Fibroblast of lung (primary cell): ENCODE data around the gene GALP. TPM values are rescaled to one million over a fixed set of nuclear protein-coding genes. Genes with fewer than 3 reads are reported as not detected.

ENCODE experiments used
- DNase-seq, 2 donors: peaks; one replicate each; pipeline versions ENCODE4 v3.0.0 to v3.0.0-alpha.2; 2010; ENCODE audit warnings: low read depth in 2 of 2
- H2AFZ ChIP-seq: 2 replicates; pipeline ENCODE4 v1.5.1; 2012; ENCODE audit warnings: low read length, control low read depth, inconsistent platforms
- H3K27ac ChIP-seq: 2 replicates; pipeline ENCODE4 v1.5.1; 2011; ENCODE audit warnings: low read length, control low read depth; ENCODE audit not compliant: insufficient read depth
- H3K27me3 ChIP-seq: 2 replicates; pipeline ENCODE4 v1.5.1; 2011; ENCODE audit warnings: mild to moderate bottlenecking, low read length; ENCODE audit not compliant: control insufficient read depth, insufficient read depth
- H3K36me3 ChIP-seq: 2 replicates; pipeline ENCODE4 v1.5.1; 2011; ENCODE audit warnings: low read length; ENCODE audit not compliant: control insufficient read depth, insufficient read depth
- H3K4me1 ChIP-seq: 2 replicates; pipeline ENCODE4 v1.5.1; 2011; ENCODE audit warnings: low read length; ENCODE audit not compliant: control insufficient read depth, insufficient read depth; ENCODE audit errors: extremely low read depth
- H3K4me2 ChIP-seq: 2 replicates; pipeline ENCODE4 v1.5.1; 2011; ENCODE audit warnings: low read length, control low read depth; ENCODE audit not compliant: insufficient read depth; ENCODE audit errors: extremely low read depth
- H3K4me3 ChIP-seq, 4 experiments: fragments of 200-600 bp in 1 of 4; sonication (generic) in 1 of 4; replicated peaks in 1 of 4; 2 replicates each; pipeline ENCODE4 v1.5.1; 2011 to 2016; ENCODE audit warnings: low read length in 4 of 4, low read depth in 3 of 4, mild to moderate bottlenecking in 3 of 4, control low read depth in 2 of 4, inconsistent platforms in 1 of 4, mixed read lengths in 1 of 4; ENCODE audit not compliant: insufficient read depth in 1 of 4; ENCODE audit errors: control extremely low read depth in 1 of 4
- H3K79me2 ChIP-seq: 2 replicates; pipeline ENCODE4 v1.5.1; 2012; ENCODE audit warnings: mild to moderate bottlenecking, low read length, inconsistent platforms; ENCODE audit not compliant: control insufficient read depth, insufficient read depth
- H3K9ac ChIP-seq: 2 replicates; pipeline ENCODE4 v1.5.1; 2011; ENCODE audit warnings: mild to moderate bottlenecking, low read length, control low read depth; ENCODE audit not compliant: insufficient read depth
- H3K9me3 ChIP-seq: 2 replicates; pipeline ENCODE4 v1.5.1; 2012; ENCODE audit warnings: low read depth, low read length; ENCODE audit not compliant: control insufficient read depth, insufficient read depth
- H4K20me1 ChIP-seq: 2 replicates; pipeline ENCODE4 v1.5.1; 2011; ENCODE audit warnings: low read length; ENCODE audit not compliant: control insufficient read depth, insufficient read depth; ENCODE audit errors: extremely low read depth
- CTCF ChIP-seq, 2 donors: IDR thresholded peaks in 1 of 2; conservative IDR thresholded peaks in 1 of 2; 1 replicate in 1 of 2; 2 replicates in 1 of 2; pipeline ENCODE4 v1.5.1; 2011 to 2012; ENCODE audit warnings: low read length in 2 of 2, control low read depth in 1 of 2, inconsistent platforms in 1 of 2, low read depth in 1 of 2, mild to moderate bottlenecking in 1 of 2
- EZH2 ChIP-seq: IDR thresholded peaks from 2 replicates; pipeline ENCODE4 v1.5.1; 2012; ENCODE audit warnings: low read length, control low read depth, mild to moderate bottlenecking; ENCODE audit errors: missing control alignments
- polyA plus RNA-seq, 2 donors: library from polyadenylated mRNA; depleted of rRNA in 1 of 2; stranded (reverse) in 1 of 2; unstranded in 1 of 2; fragments of >200 nt; gene quantifications; 2 replicates each; pipeline ENCODE4 v1.2.1, GENCODE V29; 2011 to 2012; ENCODE audit warnings: missing spikeins in 1 of 2
- total RNA-seq: library from RNA; depleted of rRNA; stranded (reverse); fragments of >200 nt; gene quantifications from 2 replicates; pipeline ENCODE4 v1.2.1, GENCODE V29; 2014

The GALP gene
- total and polyA plus RNA-seq, 2 donors (not counting 1 experiment from before 2014, with no cell fraction given), result not detected

DNA sequence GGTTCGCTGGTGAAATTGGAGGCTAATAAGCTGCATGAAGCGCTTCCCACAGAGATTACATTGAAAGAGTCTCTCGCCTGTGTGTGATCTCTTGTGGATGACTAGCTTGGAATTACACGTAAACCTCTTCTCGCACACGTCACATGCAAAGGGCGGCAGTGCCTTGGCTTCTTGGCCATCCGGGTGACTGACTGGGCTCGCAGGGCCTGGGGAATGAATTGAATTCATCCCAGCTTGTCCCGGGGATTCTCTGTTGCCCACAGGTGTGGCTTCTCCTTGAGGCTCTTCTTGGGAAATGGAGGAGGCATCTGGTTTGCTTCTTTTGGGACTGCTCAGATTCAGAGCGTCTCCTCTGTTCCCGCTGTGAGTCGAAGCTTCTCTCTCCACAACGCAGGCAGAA, 46.0 kb downstream of the GALP start:
- H3K4me2 ChIP-seq, result no peak overlapping the region
- no peak for TF ChIP-seq CTCF (conservative IDR thresholded peaks at IDR 0.05 in 1 of 2, IDR thresholded peaks at IDR 0.05 in 1 of 2; ENCODE audit: low read depth in 1 of 2, low read length in 2 of 2)
- TF ChIP-seq EZH2, result no peak
- H3K36me3 ChIP-seq, result no peaks in the 10 kb centered on the region
- no peak overlapping the region for H2AFZ ChIP-seq
- H4K20me1 ChIP-seq, result no peaks in the 10 kb centered on the region
- H3K4me3 ChIP-seq, result no peak overlapping the region
- DNase-seq, result no peak
- no peak overlapping the region for H3K9ac ChIP-seq
- no peak overlapping the region for H3K27ac ChIP-seq
- H3K79me2 ChIP-seq, result no peaks in the 10 kb centered on the region
- H3K27me3 ChIP-seq, result no peaks in the 10 kb centered on the region
- no peaks in the 10 kb centered on the region for H3K9me3 ChIP-seq
- no peaks in the 10 kb centered on the region for H3K4me1 ChIP-seq

DNA sequence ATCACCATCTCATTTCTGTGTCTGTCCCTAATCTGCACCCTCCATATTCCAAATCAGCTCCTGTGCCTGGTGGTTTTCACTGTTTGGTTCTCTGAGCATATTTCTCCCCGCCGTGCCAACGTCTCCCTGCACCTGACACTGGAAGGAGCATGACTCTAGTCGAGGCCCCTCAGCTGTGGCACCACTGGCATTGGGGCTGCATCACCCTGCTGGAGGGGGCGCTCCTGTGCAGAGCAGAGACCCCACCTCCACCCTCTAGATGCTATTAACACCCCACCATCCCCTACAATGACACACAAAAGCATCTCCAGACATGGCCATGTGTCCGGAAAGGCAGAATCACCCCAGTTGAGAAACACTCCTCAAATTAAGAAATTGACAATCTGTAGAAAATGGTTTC, 47.1 kb downstream of the GALP start:
- no peaks in the 10 kb centered on the region for H3K9me3 ChIP-seq
- H3K36me3 ChIP-seq, result no peaks in the 10 kb centered on the region
- H3K9ac ChIP-seq, result no peak overlapping the region
- no peaks in the 10 kb centered on the region for H3K27me3 ChIP-seq
- no peak overlapping the region for H2AFZ ChIP-seq
- TF ChIP-seq CTCF (conservative IDR thresholded peaks at IDR 0.05 in 1 of 2, IDR thresholded peaks at IDR 0.05 in 1 of 2; ENCODE audit: low read depth in 1 of 2, low read length in 2 of 2), result no peak
- TF ChIP-seq EZH2, result no peak
- DNase-seq, result no peak
- no peaks in the 10 kb centered on the region for H3K4me1 ChIP-seq
- H3K4me2 ChIP-seq, result no peak overlapping the region
- H3K27ac ChIP-seq, result no peak overlapping the region
- H3K79me2 ChIP-seq, result no peaks in the 10 kb centered on the region
- H4K20me1 ChIP-seq, result no peaks in the 10 kb centered on the region
- no peak overlapping the region for H3K4me3 ChIP-seq

GRCh38 chr19:56223481-56223880, 47.7 kb downstream of the GALP start:
- no peaks in the 10 kb centered on the region for H3K4me1 ChIP-seq
- no peaks in the 10 kb centered on the region for H4K20me1 ChIP-seq
- no peak overlapping the region for H3K4me3 ChIP-seq
- no peak overlapping the region for H3K27ac ChIP-seq
- no peak for DNase-seq
- H3K79me2 ChIP-seq, result no peaks in the 10 kb centered on the region
- no peaks in the 10 kb centered on the region for H3K27me3 ChIP-seq
- no peak overlapping the region for H3K4me2 ChIP-seq
- TF ChIP-seq EZH2 (no peak), CTCF (conservative IDR thresholded peaks at IDR 0.05 in 1 of 2, IDR thresholded peaks at IDR 0.05 in 1 of 2; ENCODE audit: low read depth in 1 of 2, low read length in 2 of 2) (no peak)
- H3K9me3 ChIP-seq, result no peaks in the 10 kb centered on the region
- no peak overlapping the region for H3K9ac ChIP-seq
- no peak overlapping the region for H2AFZ ChIP-seq
- no peaks in the 10 kb centered on the region for H3K36me3 ChIP-seq

Other genes starting within 250 kb of the GALP start
- gene NLRP13, start 243.7 kb upstream of the GALP start, total RNA-seq, result not detected in 2 replicates
- not detected in 2 replicates for gene NLRP13, start 243.7 kb upstream of the GALP start, polyA plus RNA-seq
- gene NLRP8, start 228.2 kb upstream of the GALP start, total RNA-seq, result not detected in 2 replicates
- not detected in 2 replicates for gene NLRP8, start 228.2 kb upstream of the GALP start, polyA plus RNA-seq
- not detected in 2 replicates for gene NLRP5, start 189.2 kb upstream of the GALP start, total RNA-seq
- not detected in 2 replicates for gene NLRP5, start 189.2 kb upstream of the GALP start, polyA plus RNA-seq
- gene ZNF787, start 54.7 kb upstream of the GALP start, total RNA-seq, result 28.7 and 28.8 TPM in 2 replicates
- gene ZNF787, start 54.7 kb upstream of the GALP start, polyA plus RNA-seq, result 2.6 and 2.9 TPM in 2 replicates
- gene ZNF444, start 34.7 kb upstream of the GALP start, total RNA-seq, result 12.3 and 17.5 TPM in 2 replicates
- gene ZNF444, start 34.7 kb upstream of the GALP start, polyA plus RNA-seq, result 6.4 and 7.4 TPM in 2 replicates
- gene ZSCAN5B, start 21.8 kb downstream of the GALP start, total RNA-seq, result not detected in 2 replicates
- not detected in 2 replicates for gene ZSCAN5B, start 21.8 kb downstream of the GALP start, polyA plus RNA-seq
- not detected in 2 replicates for gene ZSCAN5C, start 26.3 kb downstream of the GALP start, total RNA-seq
- not detected in 2 replicates for gene ZSCAN5C, start 26.3 kb downstream of the GALP start, polyA plus RNA-seq
- not detected in 2 replicates for gene EDDM13, start 96.7 kb downstream of the GALP start, total RNA-seq
- not detected in 2 replicates for gene EDDM13, start 96.7 kb downstream of the GALP start, polyA plus RNA-seq
- gene ZSCAN5A, start 138.8 kb downstream of the GALP start, total RNA-seq, result 5.9 and 6.3 TPM in 2 replicates
- gene ZSCAN5A, start 138.8 kb downstream of the GALP start, polyA plus RNA-seq, result 5.3 and 5.5 TPM in 2 replicates
- 4.1 and 4.8 TPM in 2 replicates for gene ZNF582, start 217.5 kb downstream of the GALP start, total RNA-seq
- gene ZNF582, start 217.5 kb downstream of the GALP start, polyA plus RNA-seq, result 2.9 and 3.0 TPM in 2 replicates
- gene ZNF583, start 228.3 kb downstream of the GALP start, total RNA-seq, result 5.4 TPM in 2 replicates
- gene ZNF583, start 228.3 kb downstream of the GALP start, polyA plus RNA-seq, result 4.3 and 5.0 TPM in 2 replicates